MM.1S (cell line): ENCODE results near the gene DAZAP1.

Experiments used
- DNase-seq: peaks from one replicate; pipeline ENCODE4 v3.0.0-alpha.2; 2015
- H2AFZ ChIP-seq: fragments of 300-600 bp; sonication (generic); 2 replicates; pipeline ENCODE4 v1.6.0; 2016; ENCODE audit warnings: antibody characterized with exemption, low read length
- H3F3A ChIP-seq: fragments of 300-600 bp; sonication (generic); 2 replicates; pipeline ENCODE4 v1.6.1; 2016; ENCODE audit warnings: mild to moderate bottlenecking, antibody characterized with exemption, low read length, moderate library complexity, mixed read lengths; ENCODE audit not compliant: insufficient read depth
- H3K27ac ChIP-seq: fragments of 300-600 bp; sonication (generic); 2 replicates; pipeline ENCODE4 v1.5.1; 2016; ENCODE audit warnings: mild to moderate bottlenecking, low read length
- H3K27me3 ChIP-seq: fragments of 300-600 bp; sonication (generic); replicated peaks from 2 replicates; pipeline ENCODE4 v1.6.0; 2016; ENCODE audit warnings: low read length; ENCODE audit not compliant: insufficient read depth
- H3K36me3 ChIP-seq: fragments of 300-600 bp; sonication (generic); replicated peaks from 2 replicates; pipeline ENCODE4 v1.6.1; 2016; ENCODE audit warnings: mild to moderate bottlenecking, low read length, mixed read lengths; ENCODE audit not compliant: insufficient read depth
- H3K4me1 ChIP-seq: fragments of 300-600 bp; sonication (generic); 2 replicates; pipeline ENCODE4 v1.6.1; 2016; ENCODE audit warnings: low read length, mixed read lengths
- H3K4me2 ChIP-seq: fragments of 300-600 bp; sonication (generic); 2 replicates; pipeline ENCODE4 v1.6.0; 2016; ENCODE audit warnings: low read depth, low read length
- H3K4me3 ChIP-seq: fragments of 300-600 bp; sonication (generic); 2 replicates; pipeline ENCODE4 v1.5.1; 2016; ENCODE audit warnings: low read length, mixed read lengths
- H3K79me2 ChIP-seq: fragments of 300-600 bp; sonication (generic); 2 replicates; pipeline ENCODE4 v1.6.1; 2016; ENCODE audit warnings: mixed run types, low read length, mixed read lengths
- H3K9ac ChIP-seq: fragments of 300-600 bp; sonication (generic); 2 replicates; pipeline ENCODE4 v1.6.1; 2016; ENCODE audit warnings: low read length, mixed read lengths
- H3K9me2 ChIP-seq: fragments of 300-600 bp; sonication (generic); replicated peaks from 2 replicates; pipeline ENCODE4 v1.6.1; 2016; ENCODE audit warnings: mild to moderate bottlenecking, low read length, mixed read lengths; ENCODE audit not compliant: insufficient read depth
- H3K9me3 ChIP-seq: fragments of 300-600 bp; sonication (generic); replicated peaks from 2 replicates; pipeline ENCODE4 v1.6.1; 2016; ENCODE audit warnings: mild to moderate bottlenecking, low read length, mixed read lengths; ENCODE audit not compliant: insufficient read depth
- H4K20me1 ChIP-seq: fragments of 300-600 bp; sonication (generic); 2 replicates; pipeline ENCODE4 v1.6.1; 2016; ENCODE audit warnings: mild to moderate bottlenecking, low read length, moderate library complexity, mixed read lengths; ENCODE audit not compliant: insufficient read depth
- CTCF ChIP-seq: fragments of 300-600 bp; sonication (generic); IDR thresholded peaks from 2 replicates; pipeline ENCODE4 v1.5.1; 2016; ENCODE audit warnings: antibody characterized with exemption, low read length, mixed read lengths
- EZH2 ChIP-seq: fragments of 300-600 bp; sonication (generic); optimal IDR thresholded peaks from 2 replicates; pipeline ENCODE3; 2017; ENCODE audit warnings: low read depth, mild to moderate bottlenecking, antibody characterized with exemption, low read length, mixed read lengths
- EZH2phosphoT487 ChIP-seq: fragments of 300-600 bp; sonication (generic); IDR thresholded peaks from 2 replicates; pipeline ENCODE4 v1.6.1; 2018; ENCODE audit warnings: antibody characterized with exemption, low read length

Gene DAZAP1

GRCh38 chr19:1392407-1392806 lies 15.0 kb upstream of the DAZAP1 start:
- Histone ChIP-seq H3K4me1 (no peaks in the 10 kb centered on the region), H3K4me2 (no peak overlapping the region), H3K4me3 (no peak overlapping the region), H3K27ac (no peak overlapping the region), H3K9me2 (no peaks in the 10 kb centered on the region), H3K36me3 (no peaks in the 10 kb centered on the region; the same call in 1 of the 2 replicates), H3K27me3 (no peaks in the 10 kb centered on the region), H4K20me1 (no peaks in the 10 kb centered on the region), H3K9ac (no peak overlapping the region), H3K79me2 (peaks cover 22% of the 10 kb centered on the region; the same call in 1 of the 2 replicates), H3K9me3 (no peaks in the 10 kb centered on the region), H2AFZ (no peak overlapping the region), H3F3A (no peaks in the 10 kb centered on the region)
- no peak for TF ChIP-seq CTCF
- TF ChIP-seq EZH2, result no peak
- no peak for TF ChIP-seq EZH2phosphoT487
- no peak for DNase-seq

- H3K9ac ChIP-seq, result no peak overlapping the region
- H3K9me2 ChIP-seq, result no peaks in the 10 kb centered on the region
- peaks cover 6% of the 10 kb centered on the region; the same call in 1 of the 2 replicates for H3F3A ChIP-seq
- H4K20me1 ChIP-seq, result no peaks in the 10 kb centered on the region
- no peaks in the 10 kb centered on the region for H3K27me3 ChIP-seq
- DNase-seq, result no peak
- peaks cover 18% of the 10 kb centered on the region; the same call in 1 of the 2 replicates for H3K79me2 ChIP-seq
- H3K4me3 ChIP-seq, result no peak overlapping the region
- H3K9me3 ChIP-seq, result no peaks in the 10 kb centered on the region
- H3K36me3 ChIP-seq, result no peaks in the 10 kb centered on the region; the same call in 1 of the 2 replicates
- H3K27ac ChIP-seq, result no peak overlapping the region
- no peaks in the 10 kb centered on the region for H3K4me1 ChIP-seq
- no peak for TF ChIP-seq CTCF
- no peak for TF ChIP-seq EZH2
- no peak for TF ChIP-seq EZH2phosphoT487
- H3K4me2 ChIP-seq, result no peak overlapping the region
- no peak overlapping the region for H2AFZ ChIP-seq
Observed at GRCh38 chr19:1392939-1393530, 14.4 kb upstream of the DAZAP1 start.

GRCh38 chr19:1393841-1394240 lies 13.5 kb upstream of the DAZAP1 start:
- no peak for DNase-seq
- H3F3A ChIP-seq, result peaks cover 11% of the 10 kb centered on the region; the same call in 1 of the 2 replicates
- no peaks in the 10 kb centered on the region for H3K27me3 ChIP-seq
- no peaks in the 10 kb centered on the region for H3K9me2 ChIP-seq
- no peaks in the 10 kb centered on the region; the same call in 1 of the 2 replicates for H3K36me3 ChIP-seq
- H3K27ac ChIP-seq, result no peak overlapping the region
- H2AFZ ChIP-seq, result no peak overlapping the region
- peaks cover 11% of the 10 kb centered on the region; the same call in 1 of the 2 replicates for H3K79me2 ChIP-seq
- H3K9ac ChIP-seq, result no peak overlapping the region
- TF ChIP-seq EZH2phosphoT487 (no peak), CTCF (no peak), EZH2 (no peak)
- H4K20me1 ChIP-seq, result no peaks in the 10 kb centered on the region
- H3K4me3 ChIP-seq, result no peak overlapping the region
- no peak overlapping the region for H3K4me2 ChIP-seq
- no peaks in the 10 kb centered on the region for H3K4me1 ChIP-seq
- no peaks in the 10 kb centered on the region for H3K9me3 ChIP-seq
